DND-41 (cell line): ENCODE data around the gene SIRT5.

ENCODE experiments used
- ATAC-seq: fragments of 200-7000 bp; cut with Tn5 transposase; 3 replicates; pipeline ENCODE4 v1.9.1; 2021; ENCODE audit warnings: low read depth; ENCODE audit not compliant: insufficient read depth
- DNase-seq: peaks from one replicate; pipeline ENCODE4 v3.0.0-alpha.2; 2020
- H2AFZ ChIP-seq: 2 replicates; pipeline ENCODE4 v1.6.0; 2012; ENCODE audit warnings: low read depth, low read length
- H3K27ac ChIP-seq: 2 replicates; pipeline ENCODE4 v1.5.1; 2012; ENCODE audit warnings: low read length, inconsistent platforms
- H3K27me3 ChIP-seq: fragments of 200-600 bp; sonication (generic); 2 replicates; pipeline ENCODE4 v1.6.0; 2012; ENCODE audit warnings: low read length, mild to moderate bottlenecking, inconsistent platforms; ENCODE audit not compliant: insufficient read depth, poor library complexity
- H3K36me3 ChIP-seq: 2 replicates; pipeline ENCODE4 v1.5.1; 2012; ENCODE audit warnings: low read length, inconsistent platforms; ENCODE audit not compliant: insufficient read depth
- H3K4me1 ChIP-seq: 2 replicates; pipeline ENCODE4 v1.5.1; 2012; ENCODE audit warnings: mild to moderate bottlenecking, low read length; ENCODE audit not compliant: insufficient read depth
- H3K4me2 ChIP-seq: 2 replicates; pipeline ENCODE4 v1.6.0; 2012; ENCODE audit warnings: mild to moderate bottlenecking, moderate library complexity, low read length, inconsistent platforms; ENCODE audit not compliant: insufficient read depth
- H3K4me3 ChIP-seq, 2 experiments: fragments of 200-600 bp in 1 of 2; shearing (Covaris generic) in 1 of 2; 2 replicates each; pipeline ENCODE4 v1.5.1; 2012 to 2016; ENCODE audit warnings: inconsistent platforms in 2 of 2, low read length in 2 of 2, mild to moderate bottlenecking in 2 of 2, low read depth in 1 of 2, moderate library complexity in 1 of 2
- H3K79me2 ChIP-seq: 2 replicates; pipeline ENCODE4 v1.6.0; 2012; ENCODE audit warnings: low read length, inconsistent platforms; ENCODE audit not compliant: insufficient read depth
- H3K9ac ChIP-seq: 2 replicates; pipeline ENCODE4 v1.6.0; 2012; ENCODE audit warnings: low read depth, mild to moderate bottlenecking, inconsistent platforms, low read length, moderate library complexity
- H3K9me3 ChIP-seq: 2 replicates; pipeline ENCODE4 v1.5.1; 2012; ENCODE audit warnings: low read length, moderate library complexity, mild to moderate bottlenecking, inconsistent platforms; ENCODE audit not compliant: insufficient read depth, severe bottlenecking
- H4K20me1 ChIP-seq: 2 replicates; pipeline ENCODE4 v1.6.0; 2012; ENCODE audit warnings: low read length; ENCODE audit not compliant: insufficient read depth
- EZH2 ChIP-seq: IDR thresholded peaks from 3 replicates; pipeline ENCODE4 v1.6.1; 2012; ENCODE audit warnings: borderline replicate concordance, low read depth, mild to moderate bottlenecking, moderate library complexity, low read length, inconsistent platforms; ENCODE audit not compliant: severe bottlenecking
- TF ChIP-seq, protein P1 (sequence below): IDR thresholded peaks from 2 replicates; pipeline ENCODE4 v1.5.1; 2012; ENCODE audit warnings: borderline replicate concordance, low read length, moderate library complexity, mild to moderate bottlenecking; ENCODE audit not compliant: poor library complexity, severe bottlenecking; ENCODE audit errors: extremely low read depth

SIRT5 gene

DNA sequence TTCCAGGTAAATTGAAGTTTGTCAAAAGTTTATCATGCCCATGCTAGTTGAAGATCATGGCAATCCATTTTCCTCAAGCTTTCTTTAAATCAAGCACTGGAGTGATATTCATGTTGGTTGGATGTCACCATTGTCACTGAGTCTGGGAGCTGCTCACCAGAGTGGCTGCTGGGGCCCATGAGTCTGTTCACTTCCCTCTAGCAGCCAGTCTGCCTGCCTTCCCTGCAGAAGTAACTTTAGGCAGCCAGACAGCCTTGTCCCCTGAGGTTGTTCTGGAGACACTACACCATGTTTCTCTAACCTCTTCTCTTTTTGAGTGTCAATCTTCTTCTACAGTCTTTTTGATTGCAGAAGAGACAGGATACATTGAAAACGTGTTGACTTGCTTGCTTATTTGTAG, 5.5 kb downstream of the SIRT5 start:
- ATAC-seq (no peak), DNase-seq (no peak)
- Histone ChIP-seq H3K36me3 (0 out of 2 replicates have a peak, but pooled peaks cover 7% of the 10 kb centered on the region), H2AFZ (no peak overlapping the region), H3K4me2 (no peak overlapping the region), H3K9ac (no peak overlapping the region), H3K9me3 (no peaks in the 10 kb centered on the region), H3K4me1 (peaks cover 5% of the 10 kb centered on the region), H3K4me3 (no peak overlapping the region), H3K27me3 (no peaks in the 10 kb centered on the region), H4K20me1 (no peaks in the 10 kb centered on the region), H3K79me2 (peaks cover 5% of the 10 kb centered on the region), H3K27ac (no peak overlapping the region)
- no peak for TF ChIP-seq EZH2
- TF ChIP-seq, protein P1, sequence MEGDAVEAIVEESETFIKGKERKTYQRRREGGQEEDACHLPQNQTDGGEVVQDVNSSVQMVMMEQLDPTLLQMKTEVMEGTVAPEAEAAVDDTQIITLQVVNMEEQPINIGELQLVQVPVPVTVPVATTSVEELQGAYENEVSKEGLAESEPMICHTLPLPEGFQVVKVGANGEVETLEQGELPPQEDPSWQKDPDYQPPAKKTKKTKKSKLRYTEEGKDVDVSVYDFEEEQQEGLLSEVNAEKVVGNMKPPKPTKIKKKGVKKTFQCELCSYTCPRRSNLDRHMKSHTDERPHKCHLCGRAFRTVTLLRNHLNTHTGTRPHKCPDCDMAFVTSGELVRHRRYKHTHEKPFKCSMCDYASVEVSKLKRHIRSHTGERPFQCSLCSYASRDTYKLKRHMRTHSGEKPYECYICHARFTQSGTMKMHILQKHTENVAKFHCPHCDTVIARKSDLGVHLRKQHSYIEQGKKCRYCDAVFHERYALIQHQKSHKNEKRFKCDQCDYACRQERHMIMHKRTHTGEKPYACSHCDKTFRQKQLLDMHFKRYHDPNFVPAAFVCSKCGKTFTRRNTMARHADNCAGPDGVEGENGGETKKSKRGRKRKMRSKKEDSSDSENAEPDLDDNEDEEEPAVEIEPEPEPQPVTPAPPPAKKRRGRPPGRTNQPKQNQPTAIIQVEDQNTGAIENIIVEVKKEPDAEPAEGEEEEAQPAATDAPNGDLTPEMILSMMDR: no peak

DNA sequence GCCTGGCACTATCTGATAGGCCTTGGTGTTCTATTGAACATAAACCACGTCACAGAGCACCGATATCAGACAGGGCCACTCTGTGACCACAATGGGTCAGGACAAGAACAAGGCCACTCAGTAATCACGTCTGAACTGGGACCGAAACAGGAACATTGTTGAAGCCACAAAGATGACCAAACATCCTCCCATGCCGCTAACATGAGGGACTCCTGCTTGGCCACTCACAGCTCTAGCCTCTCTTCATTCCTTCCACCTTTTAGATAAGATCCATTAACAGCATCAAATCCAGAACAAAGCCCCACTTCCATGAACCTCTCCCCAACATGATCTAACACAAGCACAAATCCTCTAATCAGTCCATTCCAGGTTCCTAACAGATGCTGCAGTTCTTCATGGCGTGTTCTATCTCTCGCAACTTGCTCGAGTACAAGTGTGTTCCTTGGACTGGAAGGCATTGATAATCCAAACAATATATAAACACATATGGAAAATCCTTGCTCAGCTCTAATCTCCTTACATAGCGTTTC, 7.4 kb downstream of the SIRT5 start:
- Histone ChIP-seq H3K4me1 (no peaks in the 10 kb centered on the region), H3K9ac (no peak overlapping the region), H2AFZ (no peak overlapping the region), H4K20me1 (no peaks in the 10 kb centered on the region), H3K4me3 (no peak overlapping the region), H3K9me3 (no peaks in the 10 kb centered on the region), H3K36me3 (0 out of 2 replicates have a peak, but pooled peaks cover 7% of the 10 kb centered on the region), H3K79me2 (no peaks in the 10 kb centered on the region), H3K4me2 (no peak overlapping the region), H3K27me3 (no peaks in the 10 kb centered on the region), H3K27ac (no peak overlapping the region)
- no peak for DNase-seq
- TF ChIP-seq, protein P1: no peak
- no peak for TF ChIP-seq EZH2
- ATAC-seq: no peak

DNA sequence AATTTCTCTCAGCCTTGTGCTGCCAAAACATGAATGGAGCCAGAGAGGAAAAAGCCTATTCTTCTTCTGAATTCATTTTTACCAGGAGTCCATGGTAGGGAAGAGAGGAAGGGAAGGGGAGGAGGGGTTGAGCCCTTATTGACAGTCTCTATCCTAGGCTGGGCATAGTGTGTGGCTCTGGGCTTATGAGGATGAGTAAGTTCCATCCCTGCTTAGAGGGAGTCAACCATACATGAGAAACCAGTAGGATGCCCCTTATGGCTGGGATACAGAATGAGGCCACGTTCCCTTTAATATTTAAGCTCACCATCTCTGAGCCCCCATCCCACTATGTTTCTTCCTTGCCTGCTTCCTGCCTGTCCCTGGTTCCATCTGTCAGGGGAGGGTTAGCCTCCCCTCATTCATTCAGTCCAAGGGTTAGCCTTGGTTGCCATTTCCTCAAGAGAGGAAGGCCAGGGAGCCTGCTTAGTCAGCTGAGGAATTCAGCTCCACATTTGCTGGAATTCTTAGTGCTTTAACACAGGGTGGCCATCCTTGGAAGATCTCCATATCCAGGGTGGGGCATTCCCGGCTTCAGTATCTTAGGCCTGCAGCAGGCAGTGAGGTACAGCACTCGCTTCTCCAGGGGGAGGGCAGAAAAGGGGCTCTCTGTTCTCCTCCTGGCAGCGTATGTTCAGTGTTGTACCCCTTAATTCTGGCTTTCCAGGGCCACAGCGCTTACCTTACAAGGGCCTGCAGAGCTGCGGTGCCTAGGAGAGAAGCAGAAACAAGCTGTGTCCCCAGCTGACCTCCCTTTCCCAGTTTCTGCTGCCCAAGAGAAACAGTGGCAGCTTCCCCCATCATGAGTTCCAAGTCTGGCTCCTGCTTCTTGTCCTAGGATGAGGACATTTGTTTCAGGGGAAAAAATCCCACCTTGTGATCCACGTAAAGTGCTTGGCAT, 12.5 kb downstream of the SIRT5 start:
- Histone ChIP-seq H3K4me1 (no peaks in the 10 kb centered on the region), H3K27me3 (no peaks in the 10 kb centered on the region), H3K9me3 (no peaks in the 10 kb centered on the region), H3K79me2 (no peaks in the 10 kb centered on the region), H3K4me3 (no peak overlapping the region), H2AFZ (no peak overlapping the region), H3K36me3 (peaks cover 3% of the 10 kb centered on the region; the same call in 1 of the 2 replicates), H3K4me2 (no peak overlapping the region), H3K27ac (no peak overlapping the region), H3K9ac (no peak overlapping the region), H4K20me1 (no peaks in the 10 kb centered on the region)
- no peak for DNase-seq
- no peak for TF ChIP-seq EZH2
- TF ChIP-seq, protein P1: no peak
- no peak for ATAC-seq
